DLD1 (cell line): ENCODE results near the gene ARHGAP15.

Experiments used
- in situ Hi-C: cut with HindIII; loops from 2 replicates; pipeline ENCODE4 v1.10.0; 2017; ENCODE audit warnings: low sequenced_read_pairs

The ARHGAP15 gene

GRCh38 chr2:143674051-143674450 is 544.8 kb downstream of the ARHGAP15 start:
- in situ Hi-C loops = no loop called here

- in situ Hi-C loops = no loop called here
These were observed 545.8 kb downstream of the ARHGAP15 start for GRCh38 chr2:143675021-143675420.

- in situ Hi-C loops = no loop called here
These were observed 550.4 kb downstream of the ARHGAP15 start for GRCh38 chr2:143679617-143680016.

- in situ Hi-C loops = no loop called here
These were observed 551.7 kb downstream of the ARHGAP15 start for GRCh38 chr2:143680885-143681405.

- in situ Hi-C loops = no loop called here
These were observed 553.3 kb downstream of the ARHGAP15 start for GRCh38 chr2:143682436-143683055.

GRCh38 chr2:143683977-143684376 is 554.8 kb downstream of the ARHGAP15 start:
- in situ Hi-C loops = no loop called here

- in situ Hi-C loops = no loop called here
These were observed 555.5 kb downstream of the ARHGAP15 start for GRCh38 chr2:143684551-143685320.

- in situ Hi-C loops = no loop called here
These were observed 556.3 kb downstream of the ARHGAP15 start for GRCh38 chr2:143685421-143686078.

GRCh38 chr2:143686585-143687164 is 557.5 kb downstream of the ARHGAP15 start:
- in situ Hi-C loops = no loop called here

- in situ Hi-C loops = no loop called here
These were observed 559.0 kb downstream of the ARHGAP15 start for GRCh38 chr2:143688248-143688647.

- in situ Hi-C loops = no loop called here
These were observed 559.6 kb downstream of the ARHGAP15 start for GRCh38 chr2:143688815-143689214.

GRCh38 chr2:143689541-143689940 is 560.3 kb downstream of the ARHGAP15 start:
- in situ Hi-C loops = no loop called here

- in situ Hi-C loops = no loop called here
These were observed 561.0 kb downstream of the ARHGAP15 start for GRCh38 chr2:143690235-143690634.

- in situ Hi-C loops = no loop called here
These were observed 561.9 kb downstream of the ARHGAP15 start for GRCh38 chr2:143691121-143691520.

- in situ Hi-C loops = no loop called here
These were observed 562.9 kb downstream of the ARHGAP15 start for GRCh38 chr2:143692162-143692561.

GRCh38 chr2:143692967-143693366 is 563.7 kb downstream of the ARHGAP15 start:
- in situ Hi-C loops = no loop called here

- in situ Hi-C loops = no loop called here
These were observed 565.1 kb downstream of the ARHGAP15 start for GRCh38 chr2:143694335-143694734.

GRCh38 chr2:143696651-143697050 is 567.4 kb downstream of the ARHGAP15 start:
- in situ Hi-C loops = no loop called here

GRCh38 chr2:143697744-143698143 is 568.5 kb downstream of the ARHGAP15 start:
- in situ Hi-C loops = no loop called here

- in situ Hi-C loops = no loop called here
These were observed 569.1 kb downstream of the ARHGAP15 start for GRCh38 chr2:143698352-143698751.

GRCh38 chr2:143698888-143699570 is 569.8 kb downstream of the ARHGAP15 start:
- in situ Hi-C loops = no loop called here
